Lung (tissue), 12 donors: ENCODE data around the gene MIB1. TPM values are rescaled to one million over a fixed set of nuclear protein-coding genes. Genes with fewer than 3 reads are reported as not detected.
"Not testable (repeated sequence)": the region's sequence is repeated elsewhere in the genome, so short reads cannot be mapped to it uniquely, and the experiment has no call there.

Source experiments
- ATAC-seq: fragments of 200-7000 bp; cut with Tn5 transposase; one replicate; pipeline ENCODE4 v1.9.1; 2020; ENCODE audit warnings: moderate number of reproducible peaks; ENCODE audit not compliant: insufficient read depth, low FRiP score
- DNase-seq, 3 donors: peaks; one replicate each; pipeline ENCODE4 v3.0.0-alpha.2; 2013 to 2017
- H3K27ac ChIP-seq, 2 donors: one replicate each; pipeline ENCODE4 v1.5.1; 2013; ENCODE audit warnings: mild to moderate bottlenecking in 2 of 2, moderate library complexity in 2 of 2, control low read depth in 1 of 2, inconsistent platforms in 1 of 2, low read depth in 1 of 2, low read length in 1 of 2
- H3K27me3 ChIP-seq, 3 donors: one replicate each; pipeline ENCODE4 v1.5.1; 2013; ENCODE audit warnings: low read length in 2 of 3; ENCODE audit not compliant: control insufficient read depth in 3 of 3, insufficient read depth in 3 of 3
- H3K36me3 ChIP-seq, 4 donors: one replicate each; pipeline ENCODE4 v1.5.1; 2013; ENCODE audit warnings: low read length in 4 of 4, mild to moderate bottlenecking in 1 of 4, moderate library complexity in 1 of 4; ENCODE audit not compliant: control insufficient read depth in 4 of 4, insufficient read depth in 4 of 4
- H3K4me1 ChIP-seq, 5 donors: one replicate each; pipeline ENCODE4 v1.5.1; 2013; ENCODE audit warnings: low read length in 5 of 5, mild to moderate bottlenecking in 2 of 5, moderate library complexity in 1 of 5; ENCODE audit not compliant: control insufficient read depth in 5 of 5, insufficient read depth in 5 of 5
- H3K4me3 ChIP-seq: one replicate; pipeline ENCODE4 v1.5.1; 2013; ENCODE audit warnings: mild to moderate bottlenecking, control low read depth, moderate library complexity
- H3K9ac ChIP-seq, 2 donors: one replicate each; pipeline ENCODE4 v1.5.1; 2013; ENCODE audit warnings: low read length in 2 of 2, control low read depth in 1 of 2; ENCODE audit not compliant: insufficient read depth in 1 of 2
- H3K9me3 ChIP-seq, 4 donors: one replicate each; pipeline ENCODE4 v1.5.1; 2013; ENCODE audit warnings: low read length in 3 of 4, mild to moderate bottlenecking in 1 of 4, moderate library complexity in 1 of 4; ENCODE audit not compliant: control insufficient read depth in 4 of 4, insufficient read depth in 3 of 4
- CTCF ChIP-seq: IDR thresholded peaks from 2 replicates; pipeline ENCODE4 v1.5.1; 2012; ENCODE audit warnings: mild to moderate bottlenecking; ENCODE audit errors: control extremely low read depth, extremely low read depth
- WGBS, 2 donors: extraction: QIAGEN DNeasy Blood & Tissue Kit; methylation state at CpG; one replicate each; pipeline ENCODE4 v1.1.7; 2013; 5-methylcytosine and 5-hydroxymethylcytosine counted together
- polyA plus RNA-seq, 2 donors: library from polyadenylated mRNA; stranded (reverse); fragments of 200-250 nt; gene quantifications; one replicate each; pipeline ENCODE4 v1.2.1, GENCODE V29; 2013
- total RNA-seq, 2 donors: library from RNA; depleted of rRNA in 1 of 2; stranded (reverse); fragments of >200 nt in 1 of 2; gene quantifications; one replicate each; pipeline ENCODE4 v1.2.1, GENCODE V29; 2014 to 2021
- donor health status: control.
- donor health status: control.
- donor health status: Bipolar disorder and iron deficiency.
- donor health status: healthy.
- donor health status: DM: yes; HTN: yes; CAD: no.

Gene MIB1
- total and polyA plus RNA-seq, 4 donors = 4.5 to 62.0 (median 15.5) TPM

DNA sequence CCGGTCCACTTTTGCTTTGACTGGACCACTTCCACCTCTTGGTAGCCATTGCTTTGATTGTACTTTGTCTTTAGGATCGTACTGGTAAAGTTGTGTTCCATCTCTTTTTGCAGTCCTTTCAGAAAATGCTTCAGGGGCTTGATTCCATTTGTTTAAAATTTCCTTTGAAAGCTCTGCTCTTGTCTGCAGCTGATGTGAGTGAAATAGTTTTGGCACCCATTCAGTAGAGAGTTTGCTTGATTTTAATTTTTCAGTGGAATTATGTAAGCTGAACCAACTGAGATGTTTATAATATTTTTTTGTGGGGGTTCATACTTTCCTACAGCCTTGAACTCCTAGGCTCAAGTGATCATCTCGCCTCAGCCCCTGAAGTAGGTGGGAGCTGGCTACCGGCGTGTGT is 7.6 kb upstream of the MIB1 start:
- no peak overlapping the region for H3K27ac ChIP-seq
- no peak for TF ChIP-seq CTCF
- H3K27me3 ChIP-seq = no peaks in the 10 kb centered on the region
- H3K4me1 ChIP-seq = peaks cover 0 to 5% (median 0%) of the 10 kb centered on the region in 5 donors
- H3K4me3 ChIP-seq = no peak overlapping the region
- DNase-seq (peak in 2 of 3 donors; percentile 52 to 76), ATAC-seq (no peak)
- no peaks in the 10 kb centered on the region for H3K9me3 ChIP-seq
- H3K36me3 ChIP-seq = peaks cover 0 to 3% (median 0%) of the 10 kb centered on the region in 4 donors
- no peak overlapping the region for H3K9ac ChIP-seq
- 82 to 90% methylated on average over 5 of the region's 5 CpGs for WGBS, 2 donors

DNA sequence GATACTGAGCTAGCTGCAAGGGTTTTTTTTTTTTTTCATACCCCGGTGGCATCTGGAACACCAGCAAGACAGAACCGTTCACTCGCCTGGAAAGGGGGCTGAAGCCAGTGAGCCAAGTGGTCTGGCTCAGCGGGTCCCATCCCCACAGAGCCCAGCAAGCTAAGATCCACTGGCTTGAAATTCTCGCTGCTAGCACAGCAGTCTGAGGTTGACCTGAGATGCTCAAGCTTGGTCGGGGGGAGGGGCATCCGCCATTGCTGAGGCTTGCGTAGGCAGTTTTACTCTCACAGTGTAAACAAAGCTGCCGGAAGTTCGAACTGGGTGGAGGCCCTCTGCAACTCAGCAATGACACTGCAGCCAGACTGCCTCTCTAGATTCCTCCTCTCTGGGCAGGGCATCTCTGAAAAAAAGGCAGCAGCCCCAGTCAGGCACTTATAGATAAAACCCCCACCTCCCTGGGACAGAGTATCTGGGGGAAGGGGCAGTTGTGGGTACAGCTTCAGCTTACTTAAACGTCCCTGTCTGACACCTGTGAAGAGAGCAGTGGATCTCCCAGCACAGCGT is 5.1 kb upstream of the MIB1 start:
- Histone ChIP-seq H3K4me3 (no peak overlapping the region), H3K4me1 (peaks cover 0 to 13% (median 0%) of the 10 kb centered on the region in 5 donors), H3K9ac (no peak overlapping the region), H3K27me3 (no peaks in the 10 kb centered on the region), H3K36me3 (no peaks in the 10 kb centered on the region), H3K9me3 (no peaks in the 10 kb centered on the region), H3K27ac (peak overlapping the region in 1 of 2 donors; percentile 58)
- WGBS, 2 donors = 53 to 59% methylated on average over 11 to 12 of the region's 12 CpGs
- ATAC-seq (no peak), DNase-seq (peak; percentile 47 to 70 (median 60))
- no peak for TF ChIP-seq CTCF

DNA sequence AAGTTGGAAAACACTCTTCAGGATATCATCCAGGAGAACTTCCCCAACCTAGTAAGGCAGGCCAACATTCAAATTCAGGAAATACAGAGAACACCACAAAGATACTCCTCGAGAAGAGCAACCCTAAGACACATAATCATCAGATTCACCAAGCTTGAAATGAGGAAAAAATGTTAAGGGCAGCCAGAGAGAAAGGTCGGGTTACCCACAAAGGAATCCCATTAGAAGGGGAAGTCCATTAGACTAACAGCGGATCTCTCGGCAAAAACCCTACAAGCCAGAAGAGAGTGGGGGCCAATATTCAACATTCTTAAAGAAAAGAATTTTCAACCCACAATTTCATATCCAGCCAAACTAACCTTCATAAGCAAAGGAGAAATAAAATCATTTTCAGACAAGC is 3.7 kb upstream of the MIB1 start:
- ATAC-seq, H3K27me3 ChIP-seq, H3K9me3 ChIP-seq, DNase-seq, H3K27ac ChIP-seq, H3K4me3 ChIP-seq, H3K36me3 ChIP-seq, H3K9ac ChIP-seq: not testable (repeated sequence)
- 96 to 97% methylated on average over 4 of the region's 4 CpGs for WGBS, 2 donors
- peaks cover 0 to 14% (median 2%) of the 10 kb centered on the region in 5 donors for H3K4me1 ChIP-seq

- Histone ChIP-seq H3K36me3 (no peaks in the 10 kb centered on the region), H3K9me3 (no peaks in the 10 kb centered on the region), H3K4me1 (peaks cover 0 to 25% (median 2%) of the 10 kb centered on the region in 5 donors), H3K9ac (peak overlapping the region in 1 of 2 donors; percentile 88), H3K27me3 (no peaks in the 10 kb centered on the region), H3K27ac (peak overlapping the region; percentile 68 to 73), H3K4me3 (no peak overlapping the region)
- ATAC-seq (no peak), DNase-seq (peak in 2 of 3 donors; percentile 72 to 77)
- TF ChIP-seq CTCF = no peak
- 44 to 53% methylated on average over 21 of the region's 21 CpGs for WGBS, 2 donors
Observed at GRCh38 chr18:21739604-21740537, 721 bp upstream of the MIB1 start.
